NT2/D1 (cell line): ENCODE results near the gene USH1C.

Source experiments
- SUZ12 ChIP-seq: IDR thresholded peaks from 2 replicates; pipeline ENCODE4 v1.6.1; 2011; ENCODE audit not compliant: insufficient read length, insufficient read depth; ENCODE audit errors: extremely low read depth
- YY1 ChIP-seq: IDR thresholded peaks from 2 replicates; pipeline ENCODE4 v1.6.1; 2011; ENCODE audit not compliant: insufficient read length, insufficient read depth
- ZNF274 ChIP-seq: IDR thresholded peaks from 2 replicates; pipeline ENCODE4 v1.6.1; 2011; ENCODE audit warnings: mild to moderate bottlenecking, low read depth, low read length

GRCh38 chr11:17581036-17581731 lies 37.0 kb upstream of the USH1C start:
- no peak for TF ChIP-seq YY1
- TF ChIP-seq ZNF274: no peak
- no peak for TF ChIP-seq SUZ12
